Ectodermal cell (in vitro differentiated cells): Measurements from ENCODE around the gene SNRPF.
A peak's percentile ranks its signal among the peaks of the same experiment; 100 is the strongest.
"Not testable (repeated sequence)": the region's sequence is repeated elsewhere in the genome, so short reads cannot be mapped to it uniquely, and the experiment has no call there.

Experiments used
- H3K27ac ChIP-seq: 2 replicates; pipeline ENCODE4 v1.7.0; 2013; ENCODE audit warnings: mild to moderate bottlenecking, low read depth, low read length; ENCODE audit not compliant: insufficient read depth, poor library complexity, severe bottlenecking
- H3K27me3 ChIP-seq: 2 replicates; pipeline ENCODE4 v1.7.0; 2013; ENCODE audit warnings: mild to moderate bottlenecking, low read length; ENCODE audit not compliant: insufficient read depth, control insufficient read depth, poor library complexity, severe bottlenecking
- H3K36me3 ChIP-seq: one replicate; pipeline ENCODE4 v1.7.0; 2013; ENCODE audit warnings: low read length; ENCODE audit not compliant: control insufficient read depth, insufficient read depth
- H3K4me1 ChIP-seq: one replicate; pipeline ENCODE4 v1.7.0; 2013; ENCODE audit warnings: low read length; ENCODE audit not compliant: control insufficient read depth, insufficient read depth
- H3K4me3 ChIP-seq: 2 replicates; pipeline ENCODE4 v1.7.0; 2013; ENCODE audit warnings: low read depth, low read length, control low read depth; ENCODE audit not compliant: insufficient read depth
- H3K9me3 ChIP-seq: 2 replicates; pipeline ENCODE4 v1.7.0; 2013; ENCODE audit warnings: mild to moderate bottlenecking, low read length, moderate library complexity; ENCODE audit not compliant: control insufficient read depth
- WGBS, 2 experiments: methylation state at CpG; one replicate each; pipeline ENCODE4 v1.1.7; 2013; ENCODE audit warnings: missing lambda C conversion rate in 2 of 2; 5-methylcytosine and 5-hydroxymethylcytosine counted together

The SNRPF gene

DNA sequence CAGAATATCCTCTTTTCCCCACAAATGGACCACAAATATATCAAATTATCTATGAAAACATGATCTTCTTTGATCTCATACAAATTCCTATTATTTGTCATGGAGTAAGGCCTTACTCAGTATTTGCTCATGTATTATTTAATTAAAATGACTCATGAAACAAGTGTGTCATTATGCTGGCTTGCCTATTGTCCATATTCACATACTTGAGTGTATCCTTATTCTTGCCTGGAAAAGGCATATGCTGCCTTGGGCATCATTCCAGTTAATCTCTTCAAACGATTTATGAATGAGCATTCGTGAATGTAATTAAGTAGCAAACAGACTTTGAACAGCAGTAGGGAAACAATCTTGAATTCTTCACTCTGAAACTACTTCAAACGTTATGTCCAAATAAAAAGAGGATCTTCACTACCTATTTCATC lies 22.6 kb upstream of the SNRPF start:
- H3K36me3 ChIP-seq, result no peaks in the 10 kb centered on the region
- no peak overlapping the region for H3K4me3 ChIP-seq
- WGBS, 2 experiments, result 85 to 92% methylated on average over 3 of the region's 3 CpGs
- no peaks in the 10 kb centered on the region for H3K9me3 ChIP-seq
- no peaks in the 10 kb centered on the region for H3K27me3 ChIP-seq
- H3K4me1 ChIP-seq, result no peaks in the 10 kb centered on the region
- no peak overlapping the region for H3K27ac ChIP-seq

DNA sequence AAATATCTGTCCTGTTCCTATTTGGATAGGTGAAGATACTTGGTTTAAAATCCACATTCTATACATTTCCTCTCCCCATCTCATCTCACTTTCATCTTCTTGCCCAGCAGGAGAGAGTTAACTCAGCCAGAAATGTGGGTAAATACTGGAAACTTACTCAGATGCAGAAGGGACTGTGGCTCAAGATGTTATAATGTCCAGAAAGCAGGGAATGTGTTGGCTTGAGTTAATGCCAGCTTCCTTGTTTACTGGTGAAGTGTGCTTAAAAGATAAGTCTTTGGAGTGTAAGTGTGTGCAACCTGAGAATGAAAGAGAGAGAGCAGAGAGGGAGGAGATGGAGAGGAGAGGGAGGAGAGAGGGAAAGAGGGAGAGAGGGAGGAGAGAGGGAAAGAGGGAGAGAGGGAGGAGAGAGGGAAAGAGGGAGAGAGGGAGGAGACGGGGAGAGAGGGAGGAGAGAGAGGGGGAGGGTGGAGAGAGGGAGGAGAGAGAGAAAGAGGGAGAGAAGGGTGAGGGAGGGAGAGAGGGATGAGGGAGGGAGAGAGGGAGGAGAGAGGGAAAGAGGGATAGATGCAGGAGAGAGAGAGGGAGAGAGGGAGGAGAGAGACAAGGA lies 22.0 kb upstream of the SNRPF start:
- H3K27me3 ChIP-seq, result no peaks in the 10 kb centered on the region
- no peak overlapping the region for H3K27ac ChIP-seq
- H3K36me3 ChIP-seq, result no peaks in the 10 kb centered on the region
- H3K4me1 ChIP-seq, result no peaks in the 10 kb centered on the region
- H3K9me3 ChIP-seq, result no peaks in the 10 kb centered on the region
- no peak overlapping the region for H3K4me3 ChIP-seq
- WGBS, 2 experiments, result 0% methylated on average over 1 of the region's 1 CpG

DNA sequence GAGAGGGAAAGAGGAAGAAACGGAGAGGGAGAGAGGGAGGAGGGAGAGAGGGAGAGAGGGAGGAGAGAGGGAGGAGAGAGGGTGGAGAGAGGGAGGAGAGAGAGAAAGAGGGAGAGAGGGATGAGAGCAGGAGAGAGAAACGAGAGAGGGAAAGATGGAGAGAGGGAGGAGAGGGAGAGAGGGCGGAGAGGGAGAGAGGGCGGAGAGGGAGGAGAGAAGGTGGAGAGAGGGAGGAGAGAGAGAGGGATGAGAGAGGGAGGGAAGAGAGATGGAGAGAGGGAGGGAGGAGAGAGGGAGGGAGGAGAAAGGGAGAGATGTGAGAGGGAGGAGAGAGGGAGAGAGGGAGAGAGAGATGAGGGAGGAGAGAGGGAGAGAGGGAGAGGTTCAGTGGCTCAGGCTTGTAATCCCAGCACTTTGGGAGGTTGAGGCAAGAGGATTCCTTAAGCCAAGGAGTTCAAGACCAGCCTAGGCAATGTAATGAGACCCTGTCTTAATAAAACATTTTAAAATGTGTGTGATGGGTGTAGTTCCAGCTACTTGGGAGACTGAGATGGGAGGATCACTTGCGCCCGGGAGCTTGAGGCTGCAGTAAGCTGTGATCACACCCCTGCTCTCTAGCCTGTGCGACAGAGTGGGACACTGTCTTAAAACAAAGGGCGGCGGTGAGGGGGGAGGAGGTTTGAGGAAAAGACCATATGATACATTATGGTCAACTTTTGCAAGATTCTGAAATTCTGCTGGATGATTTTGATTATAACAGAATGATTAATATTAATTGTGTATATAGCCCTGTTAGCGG lies 21.3 kb upstream of the SNRPF start:
- Histone ChIP-seq H3K4me3 (no peak overlapping the region), H3K9me3 (no peaks in the 10 kb centered on the region), H3K4me1 (no peaks in the 10 kb centered on the region), H3K27ac (no peak overlapping the region), H3K27me3 (no peaks in the 10 kb centered on the region), H3K36me3 (no peaks in the 10 kb centered on the region)
- WGBS, 2 experiments, result 80 to 81% methylated on average over 10 of the region's 10 CpGs

DNA sequence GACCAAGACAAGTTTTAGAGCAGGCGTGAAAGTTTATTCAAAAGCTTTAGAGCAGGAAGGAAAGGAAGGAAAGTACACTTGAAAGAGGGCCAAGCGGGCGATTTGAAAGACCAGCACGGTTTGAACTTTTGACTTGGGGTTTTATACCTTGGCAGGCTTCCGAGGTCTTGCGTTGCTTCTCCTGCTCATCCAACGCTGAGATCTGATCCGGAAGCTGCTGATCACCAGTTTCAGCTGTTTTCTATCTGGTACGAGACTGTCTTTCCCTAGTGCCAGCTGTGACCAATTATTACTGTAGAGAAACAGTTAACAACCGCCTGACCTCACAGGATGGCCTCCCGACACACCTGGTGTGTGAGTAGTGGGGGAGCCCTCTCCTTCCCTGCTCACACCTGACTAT lies 20.6 kb upstream of the SNRPF start:
- Histone ChIP-seq H3K4me1 (no peaks in the 10 kb centered on the region), H3K27ac (no peak overlapping the region), H3K4me3 (no peak overlapping the region), H3K9me3 (no peaks in the 10 kb centered on the region), H3K36me3 (no peaks in the 10 kb centered on the region), H3K27me3 (no peaks in the 10 kb centered on the region)
- WGBS, 2 experiments, result 74 to 77% methylated on average over 10 to 11 of the region's 11 CpGs

DNA sequence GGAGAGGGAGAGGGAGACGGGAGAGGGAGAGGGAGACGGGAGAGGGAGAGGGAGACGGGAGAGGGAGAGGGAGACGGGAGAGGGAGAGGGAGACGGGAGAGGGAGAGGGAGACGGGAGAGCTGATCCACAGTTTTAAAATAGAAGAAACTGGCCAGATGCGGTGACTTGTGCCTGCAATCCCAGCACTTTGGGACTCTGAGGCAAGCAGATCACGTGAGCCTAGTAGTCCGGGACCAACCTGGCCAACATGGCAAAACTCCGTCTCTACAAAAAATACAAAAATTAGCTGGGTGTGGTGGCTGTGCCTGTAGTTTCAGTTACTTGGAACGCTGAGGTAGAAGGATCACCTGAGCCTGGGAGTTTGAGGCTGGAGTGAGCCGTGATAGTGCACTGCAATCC lies 16.3 kb upstream of the SNRPF start:
- not testable (repeated sequence) for H3K27me3 ChIP-seq, H3K27ac ChIP-seq, H3K9me3 ChIP-seq, H3K36me3 ChIP-seq, H3K4me1 ChIP-seq, H3K4me3 ChIP-seq
- WGBS, 2 experiments, result 87 to 91% methylated on average over 6 of the region's 12 CpGs

DNA sequence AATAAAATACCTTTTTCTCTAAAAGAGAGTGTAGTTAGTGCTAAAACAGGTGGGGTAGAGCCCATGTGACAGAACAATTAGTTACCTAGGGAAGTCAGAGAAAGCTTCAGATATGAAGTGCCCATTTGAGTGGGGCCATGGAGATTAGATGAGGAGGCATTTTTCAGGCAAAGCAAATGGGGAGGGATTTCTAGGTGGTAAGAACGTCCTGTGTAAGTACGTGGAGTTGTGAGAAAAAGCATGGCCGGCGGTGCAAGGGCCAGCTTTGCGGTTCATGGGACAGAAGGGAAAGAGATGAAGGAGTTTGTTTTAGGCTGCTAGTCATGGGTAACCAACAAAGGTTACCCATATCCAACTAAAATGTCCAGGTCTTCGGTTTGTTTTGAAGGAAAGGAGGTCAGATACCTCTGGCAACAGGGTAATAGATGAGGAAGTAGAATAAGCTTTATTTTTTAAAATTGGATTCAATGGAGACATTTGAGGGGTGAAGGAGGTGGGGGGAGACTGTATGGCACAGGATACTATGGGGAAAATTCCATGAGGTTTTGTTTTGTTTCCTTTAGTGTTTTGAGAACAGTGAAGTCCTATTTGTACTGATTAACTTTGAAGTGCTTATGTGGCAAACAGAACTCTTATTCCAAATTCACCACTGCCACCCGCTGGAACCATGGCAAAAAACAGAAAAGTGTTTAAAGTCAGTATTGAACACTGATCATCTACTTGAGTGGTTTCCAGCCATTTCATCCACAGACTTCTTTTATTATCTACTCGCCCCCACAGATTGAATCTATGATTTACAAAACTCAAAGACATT lies 10.0 kb upstream of the SNRPF start:
- no peak overlapping the region for H3K4me3 ChIP-seq
- H3K27ac ChIP-seq, result no peak overlapping the region
- no peaks in the 10 kb centered on the region for H3K4me1 ChIP-seq
- H3K27me3 ChIP-seq, result no peaks in the 10 kb centered on the region
- no peaks in the 10 kb centered on the region for H3K9me3 ChIP-seq
- WGBS, 2 experiments, result 74 to 75% methylated on average over 8 of the region's 8 CpGs
- no peaks in the 10 kb centered on the region for H3K36me3 ChIP-seq

DNA sequence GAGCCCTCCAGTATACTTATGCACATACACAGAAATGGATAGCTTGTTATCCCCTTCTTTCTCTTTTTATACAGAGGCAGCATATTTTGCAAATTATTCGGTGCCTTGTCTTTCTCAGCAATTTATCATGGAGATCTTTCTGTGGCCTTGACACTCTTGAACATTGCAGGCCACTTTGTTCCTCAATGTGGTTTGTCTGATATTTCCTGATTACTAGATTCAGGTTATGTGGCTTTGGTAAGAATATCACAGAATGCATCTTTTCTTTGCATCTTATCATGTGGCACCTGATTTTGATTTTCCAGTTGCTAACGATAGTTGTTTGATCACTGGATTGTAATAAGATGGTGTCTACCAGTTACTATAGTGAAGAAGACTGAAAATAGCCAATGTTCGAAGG lies 7.1 kb upstream of the SNRPF start:
- Histone ChIP-seq H3K9me3 (no peaks in the 10 kb centered on the region), H3K4me3 (no peak overlapping the region), H3K27ac (no peak overlapping the region), H3K4me1 (peaks cover 3% of the 10 kb centered on the region), H3K27me3 (no peaks in the 10 kb centered on the region), H3K36me3 (no peaks in the 10 kb centered on the region)
- WGBS, 2 experiments, result 93 to 99% methylated on average over 3 of the region's 3 CpGs

DNA sequence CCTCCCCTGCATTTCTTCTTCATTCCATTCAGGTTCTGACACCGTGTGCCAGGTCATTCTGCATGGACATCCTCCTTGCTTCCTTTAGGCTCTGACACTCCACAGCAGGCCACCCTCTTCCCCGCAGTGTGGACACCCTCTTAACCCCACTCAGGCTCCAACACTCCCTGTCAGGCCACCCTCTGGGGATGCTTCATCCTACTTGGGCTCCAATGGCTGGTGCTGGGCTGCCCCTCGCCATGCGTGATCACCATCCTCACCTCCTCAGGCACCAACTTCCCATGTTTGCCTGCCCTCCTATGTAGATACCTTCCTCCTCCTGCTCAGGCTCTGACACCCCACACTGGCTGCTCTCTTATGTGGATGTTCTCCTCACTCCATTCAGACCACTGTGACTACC lies 6.6 kb upstream of the SNRPF start:
- WGBS, 2 experiments, result 90% methylated on average over 4 of the region's 4 CpGs

DNA sequence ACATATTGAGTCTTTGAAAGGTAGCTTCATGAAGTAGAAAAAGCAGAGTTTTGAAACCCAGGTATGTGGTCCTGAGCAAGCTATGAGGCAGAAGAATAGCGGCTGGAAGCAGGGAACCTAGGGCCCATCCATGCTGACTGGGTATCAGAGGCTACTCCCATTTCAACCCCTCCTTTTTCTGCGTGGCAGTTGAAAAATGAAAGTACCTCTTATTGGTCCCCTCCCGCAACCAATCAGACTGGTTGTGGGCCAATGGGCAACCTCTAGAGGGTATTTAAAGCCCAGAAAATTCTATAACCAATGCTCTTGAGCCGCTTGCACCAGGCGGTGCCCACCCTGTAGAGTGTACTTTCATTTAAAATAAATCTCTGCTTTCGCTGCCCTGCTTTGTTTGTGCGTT lies 1.6 kb upstream of the SNRPF start:
- WGBS, 2 experiments, result 90 to 92% methylated on average over 7 of the region's 7 CpGs
- peaks cover 9% of the 10 kb centered on the region for H3K4me1 ChIP-seq
- no peaks in the 10 kb centered on the region for H3K9me3 ChIP-seq
- H3K27ac ChIP-seq, result no peak overlapping the region
- H3K4me3 ChIP-seq, result no peak overlapping the region
- H3K27me3 ChIP-seq, result no peaks in the 10 kb centered on the region
- H3K36me3 ChIP-seq, result peaks cover 13% of the 10 kb centered on the region

More for the DNA sequence above, 6.6 kb upstream of the SNRPF start:
- no peaks in the 10 kb centered on the region for H3K9me3 ChIP-seq
- H3K4me1 ChIP-seq, result peaks cover 3% of the 10 kb centered on the region
- H3K27ac ChIP-seq, result no peak overlapping the region
- no peak overlapping the region for H3K4me3 ChIP-seq
- no peaks in the 10 kb centered on the region for H3K27me3 ChIP-seq
- H3K36me3 ChIP-seq, result no peaks in the 10 kb centered on the region

DNA sequence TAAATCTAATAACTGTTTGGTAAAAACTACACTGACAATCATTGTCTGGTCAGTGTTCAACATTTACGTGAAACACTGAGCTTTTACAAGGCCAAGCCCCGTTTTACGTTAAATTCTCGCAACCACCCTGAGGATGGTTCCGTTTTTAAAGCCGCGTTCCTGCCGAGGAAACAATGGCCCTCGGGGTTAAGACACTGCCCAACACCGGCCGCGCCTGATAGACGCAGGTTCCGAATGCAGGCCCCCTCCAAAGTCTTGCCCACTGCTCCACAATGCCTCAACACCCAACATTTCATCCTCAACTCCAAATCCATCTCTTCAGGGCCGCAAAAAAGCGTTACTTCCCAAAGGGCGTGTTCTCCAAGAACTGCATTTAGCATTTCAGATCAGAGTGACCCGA lies 953 bp upstream of the SNRPF start:
- Histone ChIP-seq H3K4me1 (peaks cover 9% of the 10 kb centered on the region), H3K9me3 (no peaks in the 10 kb centered on the region), H3K27ac (no peak overlapping the region), H3K27me3 (no peaks in the 10 kb centered on the region), H3K4me3 (peak overlapping the region; percentile 82), H3K36me3 (peaks cover 20% of the 10 kb centered on the region)
- WGBS, 2 experiments, result 81 to 84% methylated on average over 18 of the region's 18 CpGs
